ENCODE results near the gene TP53TG3D. TPM values are rescaled to one million over a fixed set of nuclear protein-coding genes. Genes with fewer than 3 reads are reported as not detected.

The TP53TG3D gene
- total RNA-seq, 6 donors from 2014 or later, result 0.54 to 0.91 TPM; not detected in 4

Small RNA genes lying within 50 kb of the gene (small RNA-seq; reads per million reads assigned to genes)
- gene AC133485.1 (0 reads per million in 4 donors), gene AC140878.1 (0 reads per million in 4 donors)
